ENCODE results near the gene ARL6IP1.

ARL6IP1 gene

GRCh38 chr16:18801145-18801972 is at the start of gene ARL6IP1:
Gene ARL6IP1, minus strand, starts transcription at chr16:18801549. Its CDS starts 83 bp downstream, at chr16:18801466.
- DNase-seq (ENCODE audit: low read depth), result peak; percentile 98

- DNase-seq (ENCODE audit: low read depth), result no peak
These were observed 45.1 kb upstream of the ARL6IP1 start for GRCh38 chr16:18846416-18846815.

- no peak for DNase-seq (ENCODE audit: low read depth)
These were observed 41.2 kb upstream of the ARL6IP1 start for GRCh38 chr16:18842565-18842964.

- no peak for DNase-seq (ENCODE audit: low read depth)
These were observed 40.6 kb upstream of the ARL6IP1 start for GRCh38 chr16:18841833-18842525.

- DNase-seq (ENCODE audit: low read depth), result no peak
These were observed 38.2 kb upstream of the ARL6IP1 start for GRCh38 chr16:18839555-18839954.

- no peak for DNase-seq (ENCODE audit: low read depth)
These were observed 35.4 kb upstream of the ARL6IP1 start for GRCh38 chr16:18836702-18837101.

- DNase-seq (ENCODE audit: low read depth), result no peak
These were observed 33.5 kb upstream of the ARL6IP1 start for GRCh38 chr16:18834864-18835263.

- DNase-seq (ENCODE audit: low read depth), result no peak
These were observed 32.6 kb upstream of the ARL6IP1 start for GRCh38 chr16:18833707-18834505.

GRCh38 chr16:18832613-18833012 is 31.3 kb upstream of the ARL6IP1 start:
- DNase-seq (ENCODE audit: low read depth), result no peak

- DNase-seq (ENCODE audit: low read depth), result no peak
These were observed 30.7 kb upstream of the ARL6IP1 start for GRCh38 chr16:18832006-18832405.

GRCh38 chr16:18829251-18829650 is 27.9 kb upstream of the ARL6IP1 start:
- no peak for DNase-seq (ENCODE audit: low read depth)

GRCh38 chr16:18827890-18828289 is 26.5 kb upstream of the ARL6IP1 start:
- no peak for DNase-seq (ENCODE audit: low read depth)

- no peak for DNase-seq (ENCODE audit: low read depth)
These were observed 14.9 kb upstream of the ARL6IP1 start for GRCh38 chr16:18816286-18816685.

- DNase-seq (ENCODE audit: low read depth), result no peak
These were observed 10.6 kb upstream of the ARL6IP1 start for GRCh38 chr16:18811925-18812324.

- no peak for DNase-seq (ENCODE audit: low read depth)
These were observed 7.8 kb upstream of the ARL6IP1 start for GRCh38 chr16:18809165-18809564.

- DNase-seq (ENCODE audit: low read depth), result no peak
These were observed 4.0 kb upstream of the ARL6IP1 start for GRCh38 chr16:18805257-18805773.

GRCh38 chr16:18804540-18804939 is 3.2 kb upstream of the ARL6IP1 start:
- DNase-seq (ENCODE audit: low read depth), result no peak

GRCh38 chr16:18803569-18804462 is 2.5 kb upstream of the ARL6IP1 start:
- DNase-seq (ENCODE audit: low read depth), result no peak

- no peak for DNase-seq (ENCODE audit: low read depth)
These were observed 1.5 kb upstream of the ARL6IP1 start for GRCh38 chr16:18802767-18803343.

- DNase-seq (ENCODE audit: low read depth), result no peak
These were observed 589 bp downstream of the ARL6IP1 start for GRCh38 chr16:18800775-18801144.

- DNase-seq (ENCODE audit: low read depth), result no peak
These were observed 1.1 kb downstream of the ARL6IP1 start for GRCh38 chr16:18800293-18800692.

All from activated T-cell treated with anti-CD3 and anti-CD28 coated beads for 24 hours (primary cell).